Posterior vena cava (tissue), 2 donors: ENCODE measurements around the gene ABHD1. TPM values are rescaled to one million over a fixed set of nuclear protein-coding genes. Genes with fewer than 3 reads are reported as not detected.
"Not testable (repeated sequence)": the region's sequence is repeated elsewhere in the genome, so short reads cannot be mapped to it uniquely, and the experiment has no call there.

Experiments
- DNase-seq: peaks from one replicate; pipeline ENCODE4 v3.0.0-alpha.2; 2020; ENCODE audit warnings: low spot score
- intact Hi-C, 2 donors: fragments of 100-400 bp; cut with DNase I; formaldehyde crosslinking; loops; one replicate each; pipeline versions ENCODE4 v1.14.1 to v1.14.2; 2022 to 2023
- long read RNA-seq, 2 donors: library from polyadenylated mRNA; unstranded; transcript quantifications; one replicate each; pipeline ENCODE4 v2.0.0, GENCODE V29; 2020 to 2021
- total RNA-seq, 2 donors: library from RNA; stranded (reverse); fragmentation: NEBNext Ultra II Directional; extraction: Animal tissue kit (Norgen Biotek cat#: 25700); gene quantifications; one replicate each; pipeline ENCODE4 v1.2.1, GENCODE V29; 2021
- donor health status: DM: yes; HTN: yes; CAD: no.
- donor health status: DM: yes; HTN: yes; CAD: no.

The ABHD1 gene
- total RNA-seq: under 1 TPM; 0.37 to 0.48 TPM
- long read RNA-seq, donor 1, partial matches to known transcripts: 0 of 1 reads
- long read RNA-seq, donor 1, other reads (novel, unspliced or antisense): 1 of 1 reads
- long read RNA-seq, donor 2: 0 reads

DNA sequence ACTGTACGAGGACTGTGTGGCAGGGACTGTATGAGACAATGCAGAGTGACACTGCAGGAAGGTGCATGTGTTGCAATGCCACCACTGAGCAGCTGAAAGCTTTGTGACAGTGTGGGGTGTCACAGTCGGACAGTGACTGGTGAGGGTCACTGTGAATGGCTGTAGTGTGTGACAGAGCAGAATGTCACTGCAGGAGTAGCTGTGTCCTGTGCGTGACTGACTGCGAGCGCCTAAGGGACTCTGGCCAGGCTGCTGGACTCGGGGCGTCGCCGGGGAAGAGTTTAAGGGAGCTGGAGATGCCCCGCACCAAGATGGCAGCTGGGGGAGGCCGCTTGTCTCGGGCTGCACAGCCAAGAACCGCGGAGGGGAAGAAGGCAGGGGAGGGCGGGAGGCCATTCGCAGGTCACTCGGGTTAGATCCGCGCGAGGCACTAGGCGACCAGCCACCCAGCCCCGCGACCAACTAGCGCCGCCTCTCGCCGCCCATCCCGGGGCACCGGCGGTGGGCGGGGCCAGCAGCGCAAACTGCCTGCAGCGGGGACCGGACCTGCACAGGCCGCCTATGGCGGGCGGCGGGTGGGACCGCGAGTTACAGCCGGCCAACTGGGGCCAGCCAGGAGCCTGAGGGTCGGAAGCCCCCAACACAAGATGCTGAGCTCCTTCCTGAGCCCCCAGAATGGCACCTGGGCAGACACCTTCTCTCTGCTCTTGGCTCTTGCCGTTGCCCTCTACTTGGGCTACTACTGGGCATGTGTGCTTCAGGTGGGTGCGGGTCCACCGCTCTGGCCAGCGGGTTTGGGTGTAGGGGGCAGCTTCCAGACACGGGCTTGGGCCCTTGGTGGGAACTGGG is at the start of gene ABHD1:
TSS of gene ABHD1 (plus strand) at position 514 of the 849 bp plus-strand sequence. CDS start at position 648, 134 bp downstream.
- DNase-seq: peak; percentile 87
- intact Hi-C loops: no loop called here

DNA sequence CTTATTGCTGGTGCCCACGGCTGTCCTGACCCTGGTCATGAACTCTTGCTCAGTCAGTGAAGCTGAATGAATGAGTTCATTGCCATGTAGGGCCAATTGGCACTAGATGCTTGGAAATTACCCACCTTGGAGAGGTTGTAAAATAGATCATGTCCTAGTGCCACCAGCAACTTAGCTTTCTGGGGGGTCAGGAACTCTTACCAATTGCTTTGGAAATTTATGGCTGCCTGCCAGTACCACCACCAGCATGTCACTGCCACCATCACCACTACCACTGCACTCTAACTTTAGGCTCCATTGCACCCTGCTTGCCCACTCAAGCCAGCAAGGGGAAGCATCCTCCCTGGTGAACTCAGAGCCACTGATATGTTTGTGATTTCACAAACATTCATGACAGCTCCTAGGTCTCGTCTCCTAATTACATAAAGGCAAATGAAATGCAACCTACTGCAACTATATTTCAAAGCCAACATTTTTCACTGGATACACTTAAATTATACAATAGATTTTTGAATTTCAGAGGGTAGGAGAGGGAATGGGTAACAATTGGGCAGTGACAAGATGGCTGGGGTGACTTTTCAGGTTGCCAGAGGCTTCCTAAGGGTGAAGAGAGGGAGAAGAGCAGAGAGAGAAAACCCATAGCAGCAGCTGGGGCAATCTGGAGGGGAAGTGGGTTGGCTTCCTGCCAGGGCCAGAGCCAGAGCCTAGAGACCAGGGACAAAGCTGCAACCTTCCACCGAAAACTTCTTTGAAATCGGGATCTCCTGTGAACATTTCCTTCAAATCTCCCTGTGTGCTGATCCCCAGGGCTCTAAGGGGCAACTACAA is 48.7 kb upstream of the ABHD1 start:
- DNase-seq: no peak
- intact Hi-C loops: no loop called here

DNA sequence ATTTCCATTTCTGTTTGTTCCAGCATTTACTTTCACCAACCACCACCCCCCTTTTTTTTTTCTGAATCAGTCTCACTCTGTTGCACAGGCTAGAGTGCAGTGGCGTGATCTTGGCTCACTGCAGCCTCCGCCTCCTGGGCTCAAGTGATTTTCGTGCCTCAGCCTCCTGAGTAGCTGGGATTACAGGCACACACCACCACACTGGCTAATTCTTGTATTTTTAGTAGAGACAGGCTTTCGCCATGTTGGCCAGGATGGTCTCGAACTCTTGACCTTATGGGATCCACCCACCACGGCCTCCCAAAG is 48.1 kb upstream of the ABHD1 start:
- intact Hi-C loops, DNase-seq: not testable (repeated sequence)

DNA sequence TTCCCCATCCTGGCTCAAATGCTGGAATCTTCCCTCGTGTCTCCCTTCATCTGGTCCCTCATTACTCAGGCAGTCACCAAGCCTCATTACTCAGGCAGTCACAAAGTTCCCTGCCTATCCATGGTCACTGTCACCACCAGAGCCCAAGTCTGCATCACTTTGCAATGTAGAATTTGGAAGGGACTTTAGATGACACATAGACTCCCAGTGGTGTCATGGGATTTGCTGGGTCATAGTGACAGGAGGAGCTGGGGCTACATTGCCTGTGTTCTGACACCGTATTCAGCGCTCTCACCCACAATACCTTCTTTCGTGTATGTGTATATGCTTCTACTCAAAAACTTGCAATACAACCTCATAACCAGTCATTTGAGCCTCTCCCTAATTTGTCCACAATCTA is 47.3 kb upstream of the ABHD1 start:
- intact Hi-C loops: no loop called here
- DNase-seq: no peak

DNA sequence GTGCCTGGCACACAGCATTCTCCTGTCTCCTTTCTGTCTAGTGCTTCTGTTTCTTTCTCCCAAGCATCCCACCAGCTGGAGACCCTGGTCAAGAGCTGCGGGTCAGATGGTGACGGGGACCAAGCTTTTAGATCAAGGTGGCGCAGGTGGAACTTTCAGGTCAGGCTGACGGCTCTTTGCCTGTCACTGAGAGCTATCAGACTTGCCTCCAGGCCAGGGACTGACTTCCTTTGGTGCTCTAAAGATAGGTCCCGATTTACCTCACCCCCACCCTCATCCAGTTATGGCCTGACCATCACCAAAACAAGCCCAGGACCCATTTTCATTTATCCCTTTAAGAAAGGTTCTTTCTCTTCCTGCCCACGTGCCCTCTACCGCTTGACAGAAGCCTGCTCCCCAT is 46.4 kb upstream of the ABHD1 start:
- intact Hi-C loops: no loop called here

DNA sequence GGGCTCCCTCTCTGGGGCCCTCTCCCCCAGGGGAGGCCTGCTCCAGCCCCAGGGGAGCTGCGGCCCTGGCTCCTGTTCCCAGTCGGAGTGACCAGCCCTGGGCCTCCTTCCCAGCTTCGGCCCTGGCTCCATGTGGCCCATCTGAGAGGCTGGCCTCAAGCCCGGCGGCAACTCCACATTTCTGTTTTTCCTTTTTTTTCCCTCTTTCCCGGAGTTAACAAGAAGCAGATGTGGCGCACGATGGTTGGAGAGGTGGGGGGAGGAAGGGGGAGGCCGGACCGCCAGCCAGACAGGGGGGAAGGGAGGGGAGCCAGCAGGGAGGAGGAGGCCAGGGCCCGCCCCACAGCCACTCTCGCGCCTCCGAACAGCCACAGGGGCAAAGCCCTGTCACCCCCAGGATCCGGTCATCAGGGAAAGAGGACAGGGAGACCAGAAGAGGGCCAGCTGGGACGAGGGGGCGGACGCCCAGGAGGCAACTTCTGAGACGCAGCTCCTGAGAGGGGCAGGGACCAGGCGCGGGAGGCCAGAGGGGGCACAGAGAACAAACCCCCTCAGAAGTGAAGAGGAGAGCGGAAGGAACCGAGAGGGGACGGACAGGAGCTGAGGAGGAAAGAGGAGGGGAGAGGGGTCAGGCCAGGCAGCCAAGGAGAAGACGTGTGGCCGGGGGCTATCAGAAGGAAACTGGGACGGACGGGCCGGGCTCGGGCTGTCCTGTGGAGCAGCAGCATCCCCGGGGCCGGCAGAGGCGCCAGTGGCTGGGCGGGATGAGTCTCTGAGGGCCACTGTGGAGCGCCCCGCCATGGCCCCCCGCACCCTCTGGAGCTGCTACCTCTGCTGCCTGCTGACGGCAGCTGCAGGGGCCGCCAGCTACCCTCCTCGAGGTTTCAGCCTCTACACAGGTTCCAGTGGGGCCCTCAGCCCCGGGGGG is 45.1 kb upstream of the ABHD1 start, which contains the start of gene EMILIN1:
TSS of gene EMILIN1 (plus strand) at position 349 of the 928 bp plus-strand sequence. CDS start at position 800, 451 bp downstream.
- DNase-seq: peak; percentile 95
- intact Hi-C loops: no loop called here

More for the DNA sequence above, 46.4 kb upstream of the ABHD1 start:
- no peak for DNase-seq

DNA sequence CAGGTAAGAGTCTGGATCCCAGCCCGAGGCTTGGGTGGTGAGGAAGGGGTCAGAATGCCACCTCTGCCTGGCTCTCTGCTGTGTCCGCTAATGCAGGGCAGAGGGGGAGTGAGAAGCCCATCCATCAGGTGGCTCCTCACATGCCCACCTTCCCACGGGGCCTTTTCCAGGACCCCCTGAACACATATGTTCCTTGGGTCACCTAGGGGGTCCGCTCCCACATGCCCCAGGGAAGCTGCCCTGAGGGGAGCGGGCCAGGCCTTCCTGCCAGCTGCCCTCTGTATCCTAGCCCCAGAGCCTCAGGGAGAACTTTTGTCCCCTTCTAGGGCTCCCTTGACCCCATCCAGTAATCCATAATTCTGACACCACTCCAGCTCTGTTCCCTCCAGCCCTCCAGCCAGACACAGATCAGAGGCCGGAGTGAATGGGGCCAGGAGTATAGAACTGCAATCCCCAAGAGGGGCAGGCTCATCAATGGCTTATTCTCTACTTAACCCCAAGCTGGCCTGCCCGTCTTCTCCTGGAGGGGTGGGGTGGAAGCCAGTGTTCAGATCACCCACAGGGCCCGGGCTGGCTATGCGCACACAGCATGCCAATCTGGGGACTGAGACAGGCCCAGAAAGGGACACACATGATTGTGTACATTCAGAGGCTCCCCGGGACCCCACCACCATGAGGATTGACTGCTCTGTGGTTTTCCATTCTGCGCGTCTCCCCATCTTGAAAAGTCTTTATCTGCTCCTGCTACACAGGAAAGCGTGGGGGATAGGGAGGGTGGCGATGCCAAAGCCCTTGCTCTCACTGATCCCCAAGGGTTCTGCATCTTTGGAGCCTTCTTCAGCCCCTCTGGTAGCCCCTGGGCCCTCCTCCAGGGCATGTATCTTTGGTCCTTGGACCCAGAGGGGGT is 44.1 kb upstream of the ABHD1 start:
- no peak for DNase-seq
- intact Hi-C loops: loop anchor here (5.0 to 10.0 kb wide), 2 partner anchors 45 to 117 kb away; partner anchors contain the start of gene TMEM214 (in 2 of the 2)

DNA sequence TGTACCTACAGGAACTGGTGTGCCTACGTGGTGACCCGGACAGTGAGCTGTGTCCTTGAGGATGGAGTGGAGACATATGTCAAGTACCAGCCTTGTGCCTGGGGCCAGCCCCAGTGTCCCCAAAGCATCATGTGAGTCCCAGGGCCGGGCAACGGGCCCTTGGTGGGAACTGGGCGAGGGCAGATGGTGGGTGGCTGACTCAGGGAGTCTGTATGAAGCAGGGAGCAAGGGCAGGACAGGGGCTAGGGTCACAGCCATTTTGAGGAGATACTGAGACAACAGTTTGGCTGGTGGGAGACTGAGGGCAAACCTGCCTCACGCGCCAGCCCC is 43.5 kb upstream of the ABHD1 start:
- intact Hi-C loops: loop anchor here (5.0 to 10.0 kb wide), 2 partner anchors 45 to 118 kb away; partner anchors contain the start of gene TMEM214 (in 2 of the 2)
- peak; percentile 83 for DNase-seq

DNA sequence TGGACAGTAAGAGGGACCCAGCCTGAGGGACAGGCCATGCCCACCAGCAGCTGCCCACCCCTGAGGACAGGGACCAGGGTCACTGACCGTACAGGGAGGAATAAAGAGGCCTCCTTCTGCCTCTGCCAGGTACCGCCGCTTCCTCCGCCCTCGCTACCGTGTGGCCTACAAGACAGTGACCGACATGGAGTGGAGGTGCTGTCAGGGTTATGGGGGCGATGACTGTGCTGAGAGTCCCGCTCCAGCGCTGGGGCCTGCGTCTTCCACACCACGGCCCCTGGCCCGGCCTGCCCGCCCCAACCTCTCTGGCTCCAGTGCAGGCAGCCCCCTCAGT is 43.0 kb upstream of the ABHD1 start:
- peak; percentile 80 for DNase-seq
- intact Hi-C loops: loop anchor here (5.0 to 10.0 kb wide), 2 partner anchors 46 to 118 kb away; partner anchors contain the start of gene TMEM214 (in 2 of the 2)

DNA sequence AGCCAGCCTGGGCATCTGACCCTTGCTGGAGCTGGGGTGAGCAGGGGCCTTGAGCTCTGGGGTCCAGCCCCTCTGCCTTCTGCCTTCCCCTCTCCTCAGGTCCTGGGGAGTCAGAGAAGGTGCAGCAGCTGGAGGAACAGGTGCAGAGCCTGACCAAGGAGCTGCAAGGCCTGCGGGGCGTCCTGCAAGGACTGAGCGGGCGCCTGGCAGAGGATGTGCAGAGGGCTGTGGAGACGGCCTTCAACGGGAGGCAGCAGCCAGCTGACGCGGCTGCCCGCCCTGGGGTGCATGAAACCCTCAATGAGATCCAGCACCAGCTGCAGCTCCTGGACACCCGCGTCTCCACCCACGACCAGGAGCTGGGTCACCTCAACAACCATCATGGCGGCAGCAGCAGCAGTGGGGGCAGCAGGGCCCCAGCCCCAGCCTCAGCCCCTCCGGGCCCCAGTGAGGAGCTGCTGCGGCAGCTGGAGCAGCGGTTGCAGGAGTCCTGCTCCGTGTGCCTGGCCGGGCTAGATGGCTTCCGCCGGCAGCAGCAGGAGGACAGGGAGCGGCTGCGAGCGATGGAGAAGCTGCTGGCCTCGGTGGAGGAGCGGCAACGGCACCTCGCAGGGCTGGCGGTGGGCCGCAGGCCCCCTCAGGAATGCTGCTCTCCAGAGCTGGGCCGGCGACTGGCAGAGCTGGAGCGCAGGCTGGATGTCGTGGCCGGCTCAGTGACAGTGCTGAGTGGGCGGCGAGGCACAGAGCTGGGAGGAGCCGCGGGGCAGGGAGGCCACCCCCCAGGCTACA is 41.4 kb upstream of the ABHD1 start:
- intact Hi-C loops: loop anchor here (5.0 to 10.0 kb wide), 2 partner anchors 47 to 120 kb away; partner anchors contain the start of gene TMEM214 (in 2 of the 2)
- DNase-seq: no peak

DNA sequence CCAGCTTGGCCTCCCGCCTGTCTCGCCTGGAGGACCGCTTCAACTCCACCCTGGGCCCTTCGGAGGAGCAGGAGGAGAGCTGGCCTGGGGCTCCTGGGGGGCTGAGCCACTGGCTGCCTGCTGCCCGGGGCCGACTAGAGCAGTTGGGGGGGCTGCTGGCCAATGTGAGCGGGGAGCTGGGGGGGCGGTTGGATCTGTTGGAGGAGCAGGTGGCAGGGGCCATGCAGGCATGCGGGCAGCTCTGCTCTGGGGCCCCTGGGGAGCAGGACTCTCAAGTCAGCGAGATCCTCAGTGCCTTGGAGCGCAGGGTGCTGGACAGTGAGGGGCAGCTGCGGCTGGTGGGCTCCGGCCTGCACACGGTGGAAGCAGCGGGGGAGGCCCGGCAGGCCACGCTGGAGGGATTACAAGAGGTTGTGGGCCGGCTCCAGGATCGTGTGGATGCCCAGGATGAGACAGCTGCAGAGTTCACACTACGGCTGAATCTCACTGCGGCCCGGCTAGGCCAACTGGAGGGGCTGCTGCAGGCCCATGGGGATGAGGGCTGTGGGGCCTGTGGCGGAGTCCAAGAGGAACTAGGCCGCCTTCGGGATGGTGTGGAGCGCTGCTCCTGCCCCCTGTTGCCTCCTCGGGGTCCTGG is 40.7 kb upstream of the ABHD1 start:
- intact Hi-C loops: loop anchor here (5.0 to 10.0 kb wide), 2 partner anchors 48 to 121 kb away; partner anchors contain the start of gene TMEM214 (in 2 of the 2)

DNA sequence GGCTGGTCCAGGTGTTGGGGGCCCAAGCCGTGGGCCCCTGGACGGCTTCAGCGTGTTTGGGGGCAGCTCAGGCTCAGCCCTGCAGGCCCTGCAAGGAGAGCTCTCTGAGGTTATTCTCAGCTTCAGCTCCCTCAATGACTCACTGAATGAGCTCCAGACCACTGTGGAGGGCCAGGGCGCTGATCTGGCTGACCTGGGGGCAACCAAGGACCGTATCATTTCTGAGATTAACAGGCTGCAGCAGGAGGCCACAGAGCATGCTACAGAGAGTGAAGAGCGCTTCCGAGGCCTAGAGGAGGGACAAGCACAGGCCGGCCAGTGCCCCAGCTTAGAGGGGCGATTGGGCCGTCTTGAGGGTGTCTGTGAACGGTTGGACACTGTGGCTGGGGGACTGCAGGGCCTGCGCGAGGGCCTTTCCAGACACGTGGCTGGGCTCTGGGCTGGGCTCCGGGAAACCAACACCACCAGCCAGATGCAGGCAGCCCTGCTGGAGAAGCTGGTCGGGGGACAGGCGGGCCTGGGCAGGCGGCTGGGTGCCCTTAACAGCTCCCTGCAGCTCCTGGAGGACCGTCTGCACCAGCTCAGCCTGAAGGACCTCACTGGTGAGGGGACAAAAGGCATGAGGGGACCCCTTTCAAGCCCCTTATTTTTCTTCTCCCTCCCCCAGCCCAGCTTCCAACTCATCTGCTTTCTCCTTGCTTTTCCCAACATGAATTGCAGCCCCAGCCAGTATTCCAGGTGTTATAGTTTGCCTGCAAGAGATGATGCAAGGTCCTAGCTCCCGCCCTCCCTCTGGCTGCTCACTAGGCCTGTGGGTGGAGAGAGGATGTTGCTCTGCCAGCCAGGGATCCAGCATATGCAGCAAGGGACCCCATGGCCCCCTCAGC is 40.0 kb upstream of the ABHD1 start:
- peak; percentile 43 for DNase-seq
- intact Hi-C loops: loop anchor here (5.0 to 10.0 kb wide), 2 partner anchors 49 to 121 kb away; partner anchors contain the start of gene TMEM214 (in 2 of the 2)

More for the DNA sequence above, 40.7 kb upstream of the ABHD1 start:
- no peak for DNase-seq

DNA sequence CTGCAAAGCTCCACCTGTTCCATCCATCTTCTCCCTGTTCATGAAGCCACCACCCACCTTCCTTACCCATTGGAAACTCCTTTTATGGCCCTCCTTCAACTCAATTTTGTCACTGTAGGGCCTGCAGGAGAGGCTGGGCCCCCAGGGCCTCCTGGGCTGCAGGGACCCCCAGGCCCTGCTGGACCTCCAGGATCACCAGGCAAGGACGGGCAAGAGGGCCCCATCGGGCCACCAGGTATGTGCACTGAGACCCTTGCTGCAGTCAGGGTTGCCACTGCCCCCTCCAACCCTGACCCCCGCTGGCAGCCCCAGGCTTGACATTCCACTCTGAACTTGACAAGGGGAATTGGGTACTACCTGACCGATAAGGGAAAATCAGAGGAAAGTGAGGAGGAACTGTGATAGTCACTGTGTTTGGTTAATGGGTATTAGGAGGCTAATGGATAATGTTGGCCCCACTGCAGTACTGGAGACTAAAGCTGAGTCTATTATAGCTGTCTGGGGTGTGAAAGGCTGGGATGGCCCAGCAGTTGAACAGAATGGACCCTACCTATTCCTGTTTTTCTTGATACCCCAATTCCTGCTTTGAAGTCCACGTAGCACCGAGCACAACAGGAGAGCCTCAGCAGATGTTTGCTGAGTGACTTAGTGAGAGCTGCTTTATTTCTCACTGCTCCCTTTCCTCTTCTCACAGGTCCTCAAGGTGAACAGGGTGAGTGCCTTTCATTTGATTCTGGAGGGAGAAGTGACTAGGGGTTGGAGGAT is 39.1 kb upstream of the ABHD1 start:
- DNase-seq: no peak
- intact Hi-C loops: loop anchor here (5.0 to 10.0 kb wide), 3 partner anchors 50 to 122 kb away; partner anchors contain the start of genes TMEM214 (in 2 of the 2) and MAPRE3 (in 1 of the 2)

DNA sequence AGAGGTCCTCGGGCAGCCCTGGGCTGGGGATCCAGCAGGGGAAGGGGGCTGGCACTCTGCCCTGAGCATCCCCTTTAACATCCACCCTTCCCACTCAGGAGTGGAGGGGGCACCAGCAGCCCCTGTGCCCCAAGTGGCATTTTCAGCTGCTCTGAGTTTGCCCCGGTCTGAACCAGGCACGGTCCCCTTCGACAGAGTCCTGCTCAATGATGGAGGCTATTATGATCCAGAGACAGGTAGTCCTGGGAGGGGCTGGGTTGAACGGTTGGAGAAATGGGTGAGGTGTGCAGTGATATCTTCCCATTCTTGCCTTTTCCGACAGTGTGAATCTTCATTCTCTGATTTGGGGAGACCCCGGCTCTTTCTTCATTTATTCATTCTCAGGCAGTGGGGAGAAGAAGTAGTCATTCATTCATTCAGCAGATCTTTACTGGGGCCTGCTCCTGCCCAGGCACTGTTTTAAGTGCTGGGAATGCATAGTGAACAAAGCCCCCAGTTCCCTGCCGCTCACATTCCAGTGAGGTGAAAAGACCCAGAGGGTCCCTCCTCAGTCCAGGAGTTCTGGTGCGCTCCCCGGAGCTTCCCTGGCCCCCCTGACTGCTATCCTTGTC is 38.4 kb upstream of the ABHD1 start:
- DNase-seq: no peak
- intact Hi-C loops: loop anchor here (5.0 to 10.0 kb wide), 2 partner anchors 50 to 113 kb away; partner anchors contain the start of genes TMEM214 (in 2 of the 2) and MAPRE3 (in 1 of the 2)
